Left lobe of liver (tissue), 2 donors: Measurements from ENCODE around the gene SNX32. TPM values are rescaled to one million over a fixed set of nuclear protein-coding genes. Genes with fewer than 3 reads are reported as not detected.
A peak's percentile ranks its signal among the peaks of the same experiment; 100 is the strongest.

Experiments used
- ATAC-seq: fragments of 200-7000 bp; cut with Tn5 transposase; one replicate; pipeline ENCODE4 v1.9.1; 2020; ENCODE audit warnings: mild to moderate bottlenecking, moderate library complexity
- DNase-seq: peaks from one replicate; pipeline ENCODE4 v3.0.0-alpha.2; 2020; ENCODE audit warnings: low spot score
- total RNA-seq: library from RNA; stranded (reverse); gene quantifications from one replicate; pipeline ENCODE4 v1.2.1, GENCODE V29; 2021
- donor health status: DM: no; HTN: no; CAD: no; lungs with moderate emphysema.
- donor health status: DM: no; HTN: yes; CAD: no.

The SNX32 gene
- total RNA-seq, result not detected

DNA sequence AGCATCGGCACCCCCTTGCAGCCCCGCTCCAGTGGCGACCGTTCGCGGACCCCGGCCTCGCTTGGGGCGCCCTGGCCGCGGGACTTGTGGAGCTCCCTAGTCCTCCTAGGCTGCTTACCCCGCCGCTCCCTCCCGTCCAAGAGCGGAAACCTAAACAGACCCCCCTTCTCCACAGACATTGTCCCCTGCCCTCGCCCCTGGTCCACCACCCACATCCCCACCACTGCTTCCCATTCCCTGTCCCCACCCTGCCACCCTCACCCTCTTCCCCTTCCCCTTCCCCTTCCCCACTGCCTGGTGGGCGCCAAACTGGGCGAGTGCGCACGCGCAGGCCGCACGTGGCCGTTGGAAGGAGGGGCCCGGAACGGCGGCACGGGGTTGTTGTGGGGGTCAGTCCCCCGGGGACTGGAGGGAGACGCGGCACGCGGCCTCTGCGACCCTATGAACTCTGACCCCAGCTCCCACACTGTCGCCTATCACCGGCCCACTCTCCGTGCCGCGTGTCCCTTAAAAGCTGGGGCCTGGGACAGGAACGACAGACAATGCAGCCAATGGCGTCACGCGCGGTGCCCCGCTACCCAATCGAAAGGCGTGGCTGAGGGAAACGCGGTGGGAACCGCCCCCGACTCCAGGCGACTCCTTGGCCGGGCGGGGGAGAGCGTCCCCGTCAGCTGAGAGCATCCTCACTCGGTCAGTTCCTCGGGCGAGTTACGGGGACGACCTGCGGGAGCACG, at the start of gene SNX32:
Gene SNX32, plus strand, starts transcription at position 667 of the 734 bp plus-strand sequence. CDS start 103 bp downstream, outside the sequence.
- DNase-seq (peak; percentile 86), ATAC-seq (peak; percentile 99)

DNA sequence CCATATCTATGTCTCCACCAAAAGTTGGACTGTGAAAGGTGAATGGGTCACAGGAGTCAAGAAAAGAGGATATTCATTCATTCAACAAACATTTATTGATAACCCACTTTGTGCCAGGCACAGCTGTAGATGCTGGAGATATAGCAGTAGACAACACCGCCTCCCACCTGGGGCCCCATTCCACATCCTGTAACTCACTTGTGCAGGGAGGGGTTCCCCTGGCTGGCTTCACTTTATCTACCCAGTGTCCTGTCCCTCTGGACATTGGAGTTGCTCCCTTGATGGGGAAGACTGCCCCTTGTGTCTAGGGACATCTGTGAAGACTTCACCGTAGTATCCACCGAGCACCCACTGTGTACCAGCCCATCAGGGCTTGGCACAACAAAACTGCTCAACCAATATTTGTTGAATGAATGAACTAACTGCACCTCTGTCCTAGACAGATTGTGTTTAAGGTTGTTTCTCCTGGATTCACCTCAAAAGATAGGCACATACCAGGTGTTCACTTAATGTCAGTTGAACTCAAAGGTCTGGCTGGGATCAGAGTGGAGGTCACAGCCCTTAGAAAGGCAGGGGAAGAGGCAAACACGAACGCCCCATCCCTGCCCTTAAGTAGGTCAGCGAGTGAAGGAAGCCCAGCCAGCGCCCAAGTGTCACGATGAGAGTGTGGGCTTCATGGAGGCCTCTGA, 48.3 kb upstream of the SNX32 start:
- DNase-seq (no peak), ATAC-seq (no peak)

DNA sequence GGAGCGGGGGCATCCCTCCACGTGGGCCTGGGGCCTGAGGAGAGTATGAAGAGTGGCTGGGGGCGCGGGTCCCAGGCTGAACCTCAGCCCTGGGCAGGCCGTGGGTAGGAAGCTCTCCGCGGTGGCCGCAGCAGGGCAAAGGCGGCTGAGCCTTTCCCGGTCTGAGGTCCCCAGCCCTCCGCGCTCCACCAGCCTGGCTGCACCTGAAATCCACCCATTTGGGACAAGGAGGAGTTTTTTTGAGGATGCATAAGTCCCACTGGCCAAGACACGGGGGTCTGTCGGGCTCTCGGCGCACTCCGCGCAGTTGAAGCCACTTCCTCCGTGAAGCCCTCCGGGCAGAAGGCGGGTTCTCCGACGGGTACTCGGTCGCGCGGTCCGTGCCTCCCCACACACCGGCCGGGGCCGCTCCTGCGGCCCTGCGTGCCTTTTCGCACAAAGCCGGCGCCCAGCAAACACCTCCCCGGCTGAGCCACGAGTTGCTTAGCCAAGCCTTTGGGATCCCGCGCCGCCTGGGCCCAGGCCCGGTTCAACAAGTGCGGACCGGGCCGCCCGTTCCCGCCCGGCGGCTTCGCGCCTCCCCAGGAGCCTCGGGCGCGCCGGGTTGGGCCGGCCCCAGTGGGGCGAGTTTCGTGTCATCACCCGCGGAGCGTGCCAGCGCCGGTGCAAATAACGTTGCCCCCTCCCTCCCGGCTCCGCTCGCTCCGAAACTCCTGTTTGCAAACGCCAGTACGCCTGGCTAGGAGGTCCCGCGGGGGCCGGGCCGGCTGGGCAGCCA, 47.6 kb upstream of the SNX32 start:
- ATAC-seq (peak; percentile 29), DNase-seq (no peak)

DNA sequence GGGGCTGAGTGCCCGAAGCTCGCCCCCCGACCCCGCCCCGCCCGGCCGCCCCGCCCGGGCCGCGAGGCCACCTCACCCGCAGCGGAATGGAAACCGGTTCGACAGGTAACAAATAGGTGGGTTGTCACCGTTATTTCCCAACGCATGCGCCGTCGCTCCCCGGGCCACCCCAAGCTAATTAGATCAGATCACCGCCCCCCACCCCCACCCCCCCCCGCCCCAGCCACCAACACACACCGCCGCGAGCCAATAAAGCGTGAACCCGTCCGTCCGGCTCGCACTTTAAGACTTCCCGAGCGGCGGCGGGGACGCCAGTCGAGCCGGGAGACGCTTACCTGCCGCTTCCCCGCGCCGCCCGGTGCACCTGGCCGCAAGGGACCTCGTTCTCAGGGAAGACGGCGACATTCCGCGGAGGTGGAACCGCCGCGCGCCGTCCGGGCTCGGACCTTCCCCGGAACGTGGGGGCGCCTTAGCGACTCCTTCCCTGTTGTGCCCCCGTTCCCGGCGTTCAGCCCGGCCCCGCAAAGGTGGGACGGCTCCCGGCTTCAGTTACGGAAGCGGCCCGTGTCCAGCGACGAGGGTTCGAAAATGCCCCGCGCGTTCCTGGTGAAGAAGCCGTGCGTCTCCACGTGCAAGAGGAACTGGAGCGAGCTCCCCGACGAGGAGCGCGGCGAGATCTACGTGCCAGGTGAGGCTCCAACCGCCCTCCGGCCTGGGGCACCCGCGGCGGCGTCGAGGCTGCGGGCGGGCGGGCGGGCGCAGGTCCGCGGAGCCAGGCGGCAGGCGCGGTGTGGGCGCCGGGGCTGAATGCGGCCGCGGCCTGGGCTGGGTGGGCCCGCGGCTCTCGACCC, 46.8 kb upstream of the SNX32 start, which contains the start of gene OVOL1:
Gene OVOL1, plus strand, starts transcription at position 278 of the 851 bp plus-strand sequence. Its CDS starts 311 bp downstream, at position 589.
- DNase-seq, result no peak

DNA sequence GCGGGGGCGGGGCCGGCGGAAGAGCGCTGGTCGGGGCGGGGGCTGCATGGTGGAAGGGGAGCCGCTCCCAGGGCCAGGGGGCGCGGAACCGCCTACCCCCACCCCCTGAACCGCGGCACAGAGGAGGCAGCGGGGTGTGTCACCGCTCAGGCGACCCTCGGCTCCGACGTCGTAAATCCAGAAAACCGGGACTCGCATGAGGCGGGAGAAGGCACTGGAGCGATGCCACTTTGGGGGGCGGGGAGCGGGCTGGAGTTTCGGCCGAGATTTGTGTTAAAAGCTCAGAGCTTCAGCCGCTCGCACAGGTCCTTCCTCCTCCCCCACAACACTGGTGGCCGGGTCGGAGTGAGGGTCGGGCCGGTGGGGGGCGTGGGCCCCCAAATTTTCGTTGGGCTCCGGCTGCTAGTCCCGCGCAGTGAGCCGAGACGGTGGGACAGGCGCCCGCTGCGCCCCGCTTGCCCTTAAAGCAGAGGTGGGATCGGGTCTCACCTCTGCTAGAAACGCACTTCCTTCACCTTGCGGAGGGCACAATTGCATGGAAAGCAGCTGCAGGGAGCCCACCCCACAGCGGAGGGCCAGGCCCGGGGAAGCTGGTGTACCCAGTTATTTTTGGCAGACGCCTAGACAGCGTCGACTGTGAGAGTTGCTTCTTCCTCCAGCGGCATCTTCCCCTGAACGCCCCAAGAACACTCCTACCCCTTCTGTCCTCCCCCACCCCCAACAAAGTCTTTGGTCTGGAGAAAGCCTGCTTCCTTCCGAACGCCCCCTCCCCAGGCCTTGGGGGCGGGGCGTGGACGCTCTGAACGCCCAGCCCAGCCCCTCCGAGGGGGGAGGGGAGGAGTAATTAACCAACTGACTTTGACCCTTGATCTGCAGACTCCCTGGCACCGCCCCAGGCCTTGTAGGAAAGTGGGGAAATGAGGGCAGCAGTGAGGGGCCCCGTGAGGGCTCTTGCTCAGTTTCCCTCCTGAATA, 45.8 kb upstream of the SNX32 start:
- peak; percentile 8 for ATAC-seq

More for the DNA sequence above, 46.8 kb upstream of the SNX32 start, which contains the start of gene OVOL1:
- peak; percentile 6 for ATAC-seq

DNA sequence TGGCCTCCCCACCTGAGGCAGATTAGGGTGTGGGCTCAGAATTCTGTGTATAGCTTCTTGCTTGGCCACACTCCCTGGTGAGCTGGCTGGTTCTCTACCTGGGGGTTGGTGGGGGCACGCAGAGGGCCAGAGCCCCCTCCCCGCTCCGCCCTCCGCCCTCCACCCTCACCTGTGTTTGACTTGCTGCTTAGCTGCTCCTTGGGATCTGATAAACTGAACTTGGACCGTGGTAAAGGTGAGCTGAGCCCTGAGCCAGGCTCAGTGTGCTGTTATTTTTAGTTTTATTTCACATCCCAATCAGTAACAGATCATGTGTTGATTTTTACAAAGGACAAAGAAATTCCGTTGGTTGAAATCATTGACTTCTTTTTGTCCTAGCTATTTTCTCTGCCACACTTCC, 44.9 kb upstream of the SNX32 start:
- DNase-seq (no peak), ATAC-seq (no peak)

More for the DNA sequence above, 45.8 kb upstream of the SNX32 start:
- DNase-seq, result no peak

DNA sequence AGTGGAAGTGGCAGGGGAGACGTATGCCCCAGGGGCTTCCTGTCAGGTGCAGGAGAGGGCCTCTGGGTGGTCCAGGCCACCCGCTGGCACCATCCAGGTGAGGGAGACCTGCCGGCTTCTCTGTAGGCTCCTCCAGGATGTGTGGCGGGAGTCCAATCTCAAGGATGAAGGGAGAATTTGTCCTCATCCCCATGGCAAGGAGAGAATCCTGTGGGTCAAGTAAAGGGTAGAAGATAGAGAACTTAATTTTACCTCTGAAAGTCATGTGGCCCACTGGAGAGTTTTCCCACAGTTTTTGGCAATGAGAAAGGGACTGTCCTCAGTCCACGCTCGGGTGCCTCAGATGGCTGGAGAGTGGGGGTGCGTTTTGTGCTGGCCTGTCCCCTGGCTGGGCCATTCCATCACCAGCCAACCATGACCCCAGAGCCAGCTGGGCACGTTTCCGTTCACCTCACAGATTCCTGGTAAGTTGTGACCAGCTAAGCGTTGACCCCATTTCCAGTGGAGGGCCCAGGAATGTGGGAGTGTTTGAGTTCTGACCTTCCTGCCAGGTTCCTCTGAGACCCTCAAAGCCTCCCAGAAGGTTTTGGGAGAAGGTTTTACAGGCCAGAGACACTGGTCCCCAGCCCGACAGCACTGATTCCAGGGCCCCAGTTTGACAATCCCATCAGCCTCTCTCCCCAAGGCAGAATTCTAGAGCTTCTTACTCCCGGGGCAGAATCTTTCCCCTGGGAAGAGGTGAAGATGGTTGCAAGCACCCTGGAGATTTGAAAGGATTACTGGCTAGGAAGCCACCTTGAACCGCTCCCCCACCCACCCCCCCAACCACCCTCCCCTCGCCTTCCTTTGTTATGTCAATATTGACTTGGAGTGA, 44.3 kb upstream of the SNX32 start:
- DNase-seq (no peak), ATAC-seq (no peak)

DNA sequence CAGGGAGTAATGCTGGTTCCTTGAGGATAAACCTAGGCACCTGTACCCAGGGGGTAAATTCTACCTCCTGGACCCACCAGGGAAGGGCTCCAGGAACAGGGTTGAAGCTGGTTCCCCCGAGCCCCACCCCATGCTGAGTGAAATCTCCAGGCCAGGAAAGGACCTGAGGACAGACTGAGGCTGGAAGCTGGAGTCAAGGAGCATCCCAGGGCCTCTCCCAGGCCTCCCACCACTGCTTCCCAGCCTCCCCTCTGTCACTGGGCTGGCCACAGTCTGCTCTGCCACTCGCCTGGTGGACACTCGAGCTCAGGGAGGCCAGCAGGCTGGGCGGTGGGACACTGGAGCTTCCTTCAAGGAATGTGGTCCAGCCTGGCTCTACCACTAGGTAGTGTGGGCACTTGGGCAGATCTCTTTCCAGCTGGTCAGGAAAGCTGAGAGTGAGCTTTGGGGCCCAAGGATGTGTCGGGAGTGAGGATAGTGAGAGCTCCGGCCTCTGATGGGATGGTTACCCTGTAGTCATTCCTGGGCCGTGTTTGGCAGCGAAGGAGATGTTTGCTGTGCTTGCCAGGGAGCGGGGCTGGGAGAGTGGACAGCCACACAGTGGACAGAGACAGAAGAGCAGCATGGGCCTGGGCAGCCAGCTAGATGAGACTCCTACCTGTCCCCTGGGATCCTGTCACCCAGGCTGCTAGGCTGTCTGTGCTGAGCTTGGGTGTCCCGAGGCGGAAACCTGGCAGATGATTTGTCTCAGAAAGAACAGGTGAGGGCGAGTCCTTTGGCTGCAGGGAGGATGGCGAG, 43.5 kb upstream of the SNX32 start:
- no peak for ATAC-seq
- no peak for DNase-seq

DNA sequence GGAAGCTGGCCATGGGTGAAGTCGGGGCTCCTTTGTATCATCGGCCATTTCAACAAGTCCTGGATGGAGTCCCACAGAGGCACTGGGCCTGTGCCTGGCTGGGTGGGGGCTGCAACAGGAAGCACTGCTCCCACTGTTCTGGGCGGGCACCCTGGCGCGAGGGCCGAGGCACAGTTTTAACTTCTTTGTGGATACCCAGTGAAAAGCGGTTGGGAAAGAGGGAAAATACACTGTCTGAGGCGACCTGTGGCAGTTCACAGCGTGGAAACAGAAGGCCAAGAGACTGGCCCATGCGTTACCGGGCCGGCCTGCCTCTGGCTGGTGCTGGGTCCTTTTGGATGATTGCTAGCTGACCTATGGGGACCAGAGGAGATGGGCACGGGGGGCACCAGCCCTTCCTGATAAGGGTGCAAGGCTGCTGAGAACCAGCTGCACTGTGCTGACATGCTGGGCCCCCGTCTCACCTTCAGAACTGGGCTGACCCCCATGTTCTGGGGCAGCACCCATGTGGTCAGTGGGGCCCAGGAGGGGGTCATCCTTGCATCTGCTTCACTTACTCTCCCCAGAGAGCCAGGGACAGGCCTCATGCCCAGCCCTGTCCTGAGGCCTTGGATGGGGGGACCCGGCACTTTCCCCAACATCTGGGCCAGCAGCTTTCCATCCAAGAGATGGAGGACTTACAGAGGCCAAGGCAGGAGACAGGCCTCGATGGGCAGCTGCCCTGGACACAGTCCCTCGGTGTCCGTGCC, 42.7 kb upstream of the SNX32 start:
- DNase-seq (no peak), ATAC-seq (no peak)

DNA sequence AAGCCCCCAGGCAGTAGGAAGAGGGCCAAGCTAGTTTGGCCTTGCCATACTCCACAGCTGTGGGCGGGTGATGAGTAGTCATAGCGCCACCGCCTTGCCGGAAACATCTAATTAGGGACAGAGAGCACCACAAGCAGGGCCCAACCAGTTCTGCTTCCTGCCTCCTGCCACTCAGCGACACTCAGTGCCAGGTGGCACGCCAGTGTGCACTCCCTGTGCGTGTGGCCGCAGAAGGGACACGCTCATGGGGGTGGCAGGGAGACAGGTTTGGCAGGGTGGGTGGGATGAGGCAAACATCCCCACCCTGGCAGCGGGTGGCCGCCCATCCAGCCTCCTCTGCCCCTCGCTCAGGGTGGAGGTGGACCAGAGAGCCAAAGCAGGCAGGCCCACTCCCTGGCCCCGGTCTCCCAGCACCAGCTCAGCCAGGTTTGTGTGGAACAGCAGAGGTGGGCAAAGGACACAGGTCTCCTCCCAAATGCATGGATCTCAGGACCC, 42.0 kb upstream of the SNX32 start:
- no peak for DNase-seq
- no peak for ATAC-seq

DNA sequence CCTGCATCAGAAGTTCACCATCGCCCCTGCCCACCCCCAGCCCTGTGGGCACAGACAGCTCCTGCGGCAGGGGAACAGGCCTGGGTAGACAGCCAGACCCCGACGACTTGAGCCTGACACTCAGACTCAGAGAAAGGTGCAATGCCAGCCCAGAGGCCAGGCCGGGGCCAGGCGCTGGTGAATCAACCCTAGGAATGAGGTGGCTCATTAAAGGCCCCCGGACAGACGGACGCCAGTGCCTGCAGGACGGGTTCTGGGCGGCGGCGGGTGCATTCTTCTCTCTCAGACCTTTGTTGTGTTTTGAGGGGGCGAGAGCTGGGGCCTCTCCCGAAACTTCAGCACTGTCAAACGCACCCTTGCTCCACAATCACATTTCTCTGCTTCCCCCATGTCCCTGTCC, 41.3 kb upstream of the SNX32 start:
- DNase-seq, result no peak
- no peak for ATAC-seq

DNA sequence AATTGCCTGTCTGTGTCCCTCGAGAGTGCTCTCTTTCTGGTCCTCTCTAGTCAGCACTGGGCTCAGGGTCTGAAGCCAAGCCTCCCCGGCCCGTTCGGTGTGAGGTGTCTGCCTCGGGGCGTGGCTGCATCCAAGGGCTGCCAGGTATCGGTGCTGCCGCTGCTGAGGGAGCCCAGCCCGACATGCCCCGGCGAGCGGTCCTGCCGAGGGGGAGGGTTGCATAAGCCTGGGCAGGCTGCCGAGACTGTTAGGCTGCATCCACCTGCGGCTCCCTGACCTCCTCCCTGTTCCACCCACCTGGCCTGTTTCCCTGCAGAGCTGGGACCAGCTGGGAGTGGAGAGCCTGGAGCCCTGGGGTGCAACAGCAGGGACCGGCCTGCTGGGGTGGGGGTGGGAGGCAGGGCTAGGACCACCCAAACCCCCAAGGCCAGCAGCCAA, 40.6 kb upstream of the SNX32 start:
- DNase-seq, result peak; percentile 85
- ATAC-seq, result peak; percentile 92

DNA sequence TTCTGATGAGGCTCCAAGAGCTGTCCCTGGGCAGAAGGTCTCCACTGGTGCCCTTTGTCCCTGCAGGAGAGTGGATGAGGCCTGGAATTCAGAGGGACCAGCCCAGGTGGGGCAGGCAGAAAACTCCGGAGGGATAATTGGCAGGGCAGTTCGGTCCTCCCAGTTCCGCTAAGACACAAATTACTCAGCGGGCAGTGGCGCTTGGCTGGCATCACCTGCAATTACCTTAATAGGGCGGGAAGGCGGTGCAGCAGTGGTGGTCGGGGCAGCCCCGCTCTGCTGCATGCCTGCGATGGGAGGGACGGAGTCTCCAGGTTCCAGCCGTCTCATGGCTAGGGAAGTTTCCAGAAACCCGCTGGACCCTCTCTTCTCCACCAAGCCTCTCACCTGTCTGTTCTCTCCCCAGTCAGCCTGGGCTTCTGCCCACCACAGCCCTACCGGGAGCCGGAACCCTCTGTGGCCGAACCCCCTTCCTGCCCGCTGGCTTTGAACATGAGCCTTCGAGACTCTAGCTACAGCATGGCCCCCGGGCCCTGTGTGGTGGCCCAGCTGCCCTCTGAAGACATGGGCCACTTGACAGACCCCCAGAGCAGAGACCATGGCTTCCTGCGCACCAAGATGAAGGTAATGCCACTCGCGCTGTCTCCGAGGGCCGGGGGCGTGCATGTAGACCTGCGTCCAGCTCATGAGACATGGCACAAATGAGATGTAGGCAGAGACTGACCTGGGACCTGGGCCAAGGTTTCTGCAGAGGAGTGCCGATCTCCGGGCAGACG, 40.0 kb upstream of the SNX32 start:
- DNase-seq (no peak), ATAC-seq (peak; percentile 33)

DNA sequence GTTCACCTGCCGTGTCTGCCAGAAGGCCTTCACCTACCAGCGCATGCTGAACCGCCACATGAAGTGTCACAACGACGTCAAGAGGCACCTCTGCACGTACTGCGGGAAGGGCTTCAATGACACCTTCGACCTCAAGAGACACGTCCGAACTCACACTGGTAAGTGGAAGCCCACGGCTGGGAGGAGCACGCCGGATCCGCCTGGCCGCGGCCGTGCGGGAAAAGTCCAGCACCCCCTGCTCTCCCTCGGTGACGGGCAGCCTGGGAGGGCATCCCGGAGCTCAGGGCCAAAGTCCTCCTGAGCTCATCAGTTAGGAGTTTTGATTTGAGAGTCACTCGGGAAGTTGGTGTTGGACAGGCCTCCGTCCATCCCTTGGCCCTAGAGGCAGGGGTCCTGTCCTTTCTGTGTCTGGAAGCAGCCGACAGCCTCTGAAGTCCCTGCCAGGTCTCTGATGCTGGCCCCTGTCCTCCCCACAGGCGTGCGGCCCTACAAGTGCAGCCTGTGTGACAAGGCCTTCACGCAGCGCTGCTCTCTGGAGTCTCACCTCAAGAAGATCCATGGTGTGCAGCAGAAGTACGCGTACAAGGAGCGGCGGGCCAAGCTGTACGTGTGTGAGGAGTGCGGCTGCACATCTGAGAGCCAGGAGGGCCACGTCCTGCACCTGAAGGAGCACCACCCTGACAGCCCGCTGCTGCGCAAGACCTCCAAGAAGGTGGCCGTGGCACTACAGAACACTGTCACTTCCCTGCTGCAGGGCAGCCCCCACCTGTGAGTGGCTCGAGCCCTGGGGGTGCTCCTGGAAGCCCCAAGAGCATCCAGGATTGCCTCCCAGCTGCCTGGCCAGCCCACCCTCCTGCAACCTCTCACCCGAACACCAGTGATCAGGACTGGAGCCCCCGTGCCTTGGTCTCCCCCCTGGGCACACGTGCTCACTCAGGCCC, 38.9 kb upstream of the SNX32 start:
- DNase-seq, result no peak
- peak; percentile 30 for ATAC-seq
